Activated naive CD4-positive, alpha-beta T cell (primary cell): ENCODE measurements around the gene INPP5K.
"Not testable (repeated sequence)": the region's sequence is repeated elsewhere in the genome, so short reads cannot be mapped to it uniquely, and the experiment has no call there.

Experiments used
- DNase-seq, 4 experiments: peaks; one replicate each; lab custom pipeline; 2025; lab: John Stamatoyannopoulos, UW

INPP5K gene

GRCh38 chr17:1546292-1546922 lies 30.0 kb upstream of the INPP5K start:
- DNase-seq, result no peak

DNA sequence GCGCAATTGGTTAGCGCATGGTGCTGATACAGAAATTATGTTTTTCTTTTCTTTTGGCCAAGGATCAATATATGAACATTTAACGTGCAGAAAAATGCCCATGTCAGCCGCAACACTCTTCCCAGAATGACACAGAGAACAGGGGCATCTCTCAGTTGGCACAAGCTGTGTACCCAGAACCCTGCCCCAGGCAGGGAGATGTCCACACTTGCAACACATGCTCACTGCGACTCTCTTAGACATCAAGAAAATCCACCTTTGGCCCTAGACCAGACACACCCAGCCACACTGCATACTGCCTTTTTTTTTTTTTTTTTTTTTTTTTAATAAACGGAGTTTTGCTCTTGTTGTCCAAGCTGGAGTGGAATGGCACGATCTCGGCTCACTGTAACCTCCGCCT lies 29.2 kb upstream of the INPP5K start:
- DNase-seq, result no peak

GRCh38 chr17:1542316-1542715 lies 25.9 kb upstream of the INPP5K start:
- no peak for DNase-seq

DNA sequence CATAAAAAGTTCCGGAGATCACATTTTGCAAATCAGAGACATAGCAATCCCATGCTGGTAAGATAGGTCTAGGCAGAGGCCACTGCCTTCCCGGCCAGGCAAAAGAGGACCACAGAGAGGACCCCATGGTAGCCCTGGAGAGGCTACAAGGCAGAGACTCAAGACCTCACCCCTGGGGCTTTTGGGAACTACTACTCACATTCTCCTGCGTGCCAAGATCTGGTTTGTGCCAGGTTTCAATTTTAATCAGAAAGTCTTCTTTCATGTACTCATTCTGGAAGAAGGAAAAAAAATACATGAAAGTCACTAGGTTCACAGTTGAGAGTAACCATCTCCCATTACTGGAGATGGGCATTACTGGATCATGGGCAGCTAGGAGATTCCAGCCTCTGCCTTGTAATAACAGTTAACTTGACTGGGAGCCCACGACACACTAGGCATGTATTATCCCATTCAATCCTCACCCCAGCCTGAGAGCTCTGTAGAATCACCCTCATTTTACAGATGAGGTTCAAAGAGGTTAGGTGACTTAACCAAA lies 25.0 kb upstream of the INPP5K start:
- DNase-seq, result no peak

DNA sequence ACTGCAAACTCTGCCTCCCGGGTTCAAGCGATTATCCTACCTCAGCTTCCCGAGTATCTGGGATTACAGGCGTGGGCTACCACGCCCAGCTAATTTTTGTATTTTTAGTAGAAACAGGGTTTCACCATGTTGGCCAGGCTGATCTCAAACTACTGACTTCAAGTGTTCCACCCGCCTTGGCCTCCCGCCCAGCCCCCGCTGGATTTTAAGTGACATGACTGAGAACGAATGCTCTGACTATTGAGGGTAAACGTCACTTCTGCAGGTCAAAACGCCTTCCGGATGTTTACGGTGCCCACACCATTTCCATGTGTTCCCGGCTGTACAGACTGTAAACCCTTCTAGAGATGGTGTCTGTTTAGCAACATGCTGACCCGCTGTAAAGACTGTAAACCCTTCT lies 23.4 kb upstream of the INPP5K start:
- no peak for DNase-seq

GRCh38 chr17:1535737-1536136 lies 19.3 kb upstream of the INPP5K start:
- DNase-seq, result no peak

- DNase-seq, result no peak
Measured at GRCh38 chr17:1533661-1534325, 17.4 kb upstream of the INPP5K start.

DNA sequence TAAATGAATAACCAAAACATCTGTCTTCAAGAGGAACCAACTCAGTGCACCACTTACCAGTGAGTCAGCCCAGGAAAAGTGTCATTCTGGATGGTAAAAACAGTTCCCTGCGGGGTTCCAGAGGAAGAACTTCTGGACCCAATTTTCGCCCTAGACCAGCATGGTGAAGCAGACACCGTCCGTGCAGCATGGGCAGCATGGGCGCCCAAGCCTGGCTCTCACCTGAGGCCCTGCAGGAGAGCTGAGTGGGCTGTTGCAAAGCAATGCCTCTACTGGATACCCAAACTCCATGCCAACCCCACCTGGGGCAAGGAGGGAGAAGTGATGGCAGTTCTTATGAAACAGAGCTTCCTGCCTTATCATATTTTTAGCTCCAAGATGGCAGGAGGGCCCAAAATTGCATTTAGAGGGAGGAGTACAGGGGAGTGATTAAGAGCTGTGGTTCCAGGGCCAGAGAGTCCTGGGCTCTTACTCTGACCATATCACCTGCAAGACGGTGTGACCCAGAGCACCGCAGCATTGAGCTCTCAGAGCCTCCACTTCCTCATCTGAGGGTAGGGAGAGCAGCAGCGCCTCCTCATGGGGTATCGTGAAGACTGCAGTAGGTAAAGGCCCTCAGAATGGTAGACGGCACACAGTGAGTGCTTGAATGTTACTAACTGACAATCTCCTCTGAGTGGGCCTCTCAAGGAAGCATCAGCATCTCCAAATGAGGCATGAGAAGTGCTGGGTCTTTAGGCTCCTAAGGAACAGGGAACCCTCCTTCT lies 16.6 kb upstream of the INPP5K start:
- peak in 2 of 4 experiments; percentile 4 to 24 for DNase-seq

- no peak for DNase-seq
Measured at GRCh38 chr17:1529863-1530262, 13.5 kb upstream of the INPP5K start.

GRCh38 chr17:1526876-1527275 lies 10.5 kb upstream of the INPP5K start:
- DNase-seq, result not testable (repeated sequence)

DNA sequence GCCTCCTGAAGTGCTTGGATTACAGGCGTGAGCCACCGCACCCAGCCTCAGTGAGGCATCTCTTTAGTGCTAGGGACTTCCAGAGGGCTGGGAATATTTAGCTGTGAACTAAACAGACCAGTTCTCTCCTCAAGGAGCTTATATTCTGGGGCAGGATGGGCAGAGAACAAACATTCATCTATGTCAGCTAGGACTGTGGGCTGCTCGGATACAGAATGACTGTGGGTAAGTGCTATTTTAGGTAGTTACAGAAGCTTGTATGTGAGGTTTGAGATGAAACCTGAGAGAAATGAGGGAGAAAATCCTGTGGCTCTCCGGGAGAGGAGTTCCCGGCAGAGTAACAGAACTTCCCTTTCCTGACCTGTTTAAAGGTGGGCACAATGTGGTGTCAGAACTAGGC lies 6.2 kb upstream of the INPP5K start:
- no peak for DNase-seq

DNA sequence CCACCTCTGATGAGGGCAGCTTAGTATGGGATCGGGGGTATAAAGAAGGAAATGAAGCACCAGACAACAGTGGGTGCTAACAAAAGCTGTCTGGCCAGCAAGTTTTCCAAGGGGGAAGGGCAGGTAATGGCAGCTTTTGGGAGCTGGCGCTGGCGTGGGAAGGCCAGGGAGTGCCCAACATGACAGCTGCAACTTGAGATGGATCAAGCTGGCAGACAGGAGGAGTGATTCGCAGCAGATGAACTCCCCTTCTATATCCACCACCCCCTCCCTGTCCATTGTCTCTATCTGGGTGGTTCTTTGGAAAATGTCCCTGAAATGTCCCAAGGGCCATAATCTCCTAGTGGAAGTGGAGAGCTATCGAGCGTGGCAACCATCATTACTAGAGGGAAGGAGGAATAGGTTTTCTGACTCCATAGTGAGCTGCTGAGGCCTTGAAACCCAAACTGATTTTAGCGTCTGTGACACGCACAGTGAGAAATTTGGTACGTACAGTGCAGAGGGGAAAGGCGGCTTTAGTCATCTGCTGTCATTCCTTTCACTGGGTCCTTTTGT lies 4.8 kb upstream of the INPP5K start:
- no peak for DNase-seq

DNA sequence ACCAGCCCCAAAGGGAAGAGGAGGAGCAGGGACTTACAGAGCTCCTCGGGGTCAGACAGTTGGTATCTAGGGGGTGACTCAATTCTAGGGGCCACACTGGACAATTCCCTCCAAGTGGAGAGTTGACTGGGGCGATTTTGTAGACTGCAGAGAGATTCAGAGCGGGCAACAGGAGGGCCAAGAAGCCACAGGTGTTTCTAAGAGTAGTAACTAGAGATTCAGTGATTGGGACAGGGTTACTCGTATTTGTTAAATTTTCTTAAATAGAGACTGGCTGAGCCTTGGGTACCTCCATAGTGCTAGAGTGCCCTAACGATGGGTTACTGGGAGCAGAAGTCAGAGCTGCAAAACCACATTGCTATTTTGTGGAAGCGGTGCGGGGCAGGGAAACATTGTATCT lies 3.3 kb upstream of the INPP5K start:
- DNase-seq, result no peak

DNA sequence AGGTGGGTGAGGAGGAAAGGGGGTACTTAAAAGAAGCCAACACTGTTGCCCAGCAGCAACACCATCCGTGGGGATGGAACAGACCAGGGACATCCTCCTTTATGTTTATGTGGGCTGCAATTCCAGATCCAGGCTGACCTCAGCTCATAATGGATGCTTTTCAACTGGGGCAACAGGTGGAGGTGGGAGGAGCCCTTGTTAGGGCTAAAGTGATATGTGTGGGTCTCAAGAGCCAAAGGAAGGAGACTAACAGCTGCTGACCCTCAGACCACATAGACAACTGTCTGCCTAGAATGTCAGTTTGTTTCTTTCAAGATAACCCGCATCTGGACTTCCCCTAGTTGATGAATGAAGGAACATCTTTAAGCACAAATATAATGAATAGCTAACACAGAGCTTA lies 2.0 kb upstream of the INPP5K start:
- DNase-seq, result no peak

GRCh38 chr17:1515640-1516387 lies 598 bp downstream of the INPP5K start:
- DNase-seq, result peak in 2 of 4 experiments; percentile 10 to 21

GRCh38 chr17:1512351-1512750 lies 4.1 kb downstream of the INPP5K start:
- no peak for DNase-seq

GRCh38 chr17:1511756-1512321 lies 4.6 kb downstream of the INPP5K start:
- no peak for DNase-seq

- DNase-seq, result no peak
Measured at GRCh38 chr17:1511290-1511689, 5.1 kb downstream of the INPP5K start.

DNA sequence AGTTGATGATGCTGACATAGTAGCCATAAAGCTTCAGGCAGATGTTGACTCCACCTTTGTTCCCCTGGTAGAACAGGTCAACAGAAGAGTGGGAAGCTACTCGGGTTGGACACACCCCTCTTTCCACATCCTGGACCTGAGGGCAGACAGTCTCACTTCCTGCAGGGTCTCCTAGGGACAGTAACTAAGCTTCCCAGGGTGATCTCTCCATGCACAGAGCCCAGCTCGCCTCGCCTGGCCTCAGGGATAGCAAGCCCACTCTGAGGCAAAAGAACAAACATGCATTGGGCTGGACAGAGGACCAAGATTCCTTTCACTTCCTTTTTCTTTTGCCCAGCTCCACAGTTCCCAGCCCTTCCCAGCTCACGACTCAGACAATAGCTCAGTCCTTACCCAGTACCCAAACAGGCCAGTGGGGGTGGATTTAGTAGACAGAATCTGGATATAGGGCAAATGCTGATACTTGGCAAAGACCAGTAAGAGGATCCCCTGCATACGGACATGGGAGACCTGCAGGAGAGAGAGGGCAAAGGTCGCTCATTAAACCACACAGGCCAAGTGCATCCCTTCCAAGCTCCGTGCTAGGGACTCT lies 7.0 kb downstream of the INPP5K start:
- no peak for DNase-seq

DNA sequence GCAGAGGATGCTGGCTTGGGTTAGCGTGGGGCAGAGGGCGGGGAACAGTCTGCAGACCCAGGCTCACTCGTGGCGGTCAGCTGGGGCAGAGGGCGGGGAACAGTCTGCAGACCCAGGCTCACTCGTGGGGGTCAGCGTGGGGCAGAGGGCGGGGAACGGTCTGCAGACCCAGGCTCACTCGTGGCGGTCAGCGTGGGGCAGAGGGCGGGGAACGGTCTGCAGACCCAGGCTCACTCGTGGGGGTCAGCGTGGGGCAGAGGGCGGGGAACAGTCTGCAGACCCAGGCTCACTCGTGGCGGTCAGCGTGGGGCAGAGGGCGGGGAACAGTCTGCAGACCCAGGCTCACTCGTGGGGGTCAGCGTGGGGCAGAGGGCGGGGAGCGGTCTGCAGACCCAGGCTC lies 7.7 kb downstream of the INPP5K start:
- DNase-seq, result not testable (repeated sequence)

DNA sequence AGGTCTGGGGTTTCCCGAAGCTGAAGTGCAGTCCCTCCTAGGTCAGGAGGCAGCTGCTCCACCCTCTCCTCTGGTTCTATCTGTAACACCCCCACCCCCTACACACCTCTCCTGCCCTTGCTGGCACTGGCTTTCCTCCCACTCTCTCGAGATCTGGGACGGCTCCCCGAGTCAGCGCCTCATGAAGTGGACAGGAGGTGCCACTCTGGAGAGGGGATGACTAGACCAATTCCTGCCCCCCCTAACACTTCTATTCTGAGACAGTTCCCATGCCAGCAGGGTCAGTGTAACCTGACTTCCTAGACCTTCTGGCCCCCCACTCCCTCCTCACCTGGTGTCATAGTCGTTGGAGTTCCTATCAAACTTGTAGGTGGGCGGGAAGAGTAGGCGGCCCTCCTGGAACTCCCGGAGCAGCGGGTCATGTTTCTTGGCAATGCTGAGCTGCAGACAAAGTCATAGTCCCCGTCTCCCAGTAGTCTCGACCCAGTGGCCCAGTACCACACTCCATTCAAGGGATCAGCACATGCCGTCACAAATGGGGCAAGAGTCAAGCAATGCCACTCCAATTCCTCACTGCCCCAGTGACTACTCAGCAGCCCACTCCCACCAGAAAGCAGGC lies 9.7 kb downstream of the INPP5K start:
- DNase-seq, result no peak
